NCI-H1048 (cell line): ENCODE measurements around the gene EFNA4.

ENCODE experiments used
- DNase-seq: peaks from one replicate; lab custom pipeline; 2025; lab: John Stamatoyannopoulos, UW

Gene EFNA4

DNA sequence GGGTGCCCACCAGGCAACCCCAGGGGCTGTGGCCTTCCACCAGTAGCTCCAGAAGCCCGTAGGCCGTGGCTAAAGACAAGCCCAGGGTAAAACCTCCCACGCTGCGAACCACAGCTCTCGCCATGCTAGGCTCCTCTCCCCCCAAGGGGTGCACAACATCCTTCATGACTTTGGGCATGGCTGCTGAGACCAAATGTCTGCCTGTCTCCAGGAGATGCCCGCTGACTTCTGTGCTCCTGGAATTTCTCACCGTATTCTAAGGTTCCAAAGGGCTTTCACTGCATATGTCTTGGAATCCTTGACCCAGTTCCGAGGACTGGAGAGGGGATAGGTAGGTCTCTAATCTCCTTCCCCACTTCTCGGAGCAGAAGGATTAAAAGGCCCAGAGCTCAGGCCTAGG, 30.0 kb upstream of the EFNA4 start, which contains the start of the genes DCST1 and DCST2:
DCST1 (plus strand) TSS at position 301 of the 400 bp plus-strand sequence. CDS start 213 bp downstream, outside the sequence.
DCST2 (minus strand) TSS at position 258 of the 400 bp plus-strand sequence; CDS start at position 178, 80 bp downstream.
- DNase-seq: no peak

DNA sequence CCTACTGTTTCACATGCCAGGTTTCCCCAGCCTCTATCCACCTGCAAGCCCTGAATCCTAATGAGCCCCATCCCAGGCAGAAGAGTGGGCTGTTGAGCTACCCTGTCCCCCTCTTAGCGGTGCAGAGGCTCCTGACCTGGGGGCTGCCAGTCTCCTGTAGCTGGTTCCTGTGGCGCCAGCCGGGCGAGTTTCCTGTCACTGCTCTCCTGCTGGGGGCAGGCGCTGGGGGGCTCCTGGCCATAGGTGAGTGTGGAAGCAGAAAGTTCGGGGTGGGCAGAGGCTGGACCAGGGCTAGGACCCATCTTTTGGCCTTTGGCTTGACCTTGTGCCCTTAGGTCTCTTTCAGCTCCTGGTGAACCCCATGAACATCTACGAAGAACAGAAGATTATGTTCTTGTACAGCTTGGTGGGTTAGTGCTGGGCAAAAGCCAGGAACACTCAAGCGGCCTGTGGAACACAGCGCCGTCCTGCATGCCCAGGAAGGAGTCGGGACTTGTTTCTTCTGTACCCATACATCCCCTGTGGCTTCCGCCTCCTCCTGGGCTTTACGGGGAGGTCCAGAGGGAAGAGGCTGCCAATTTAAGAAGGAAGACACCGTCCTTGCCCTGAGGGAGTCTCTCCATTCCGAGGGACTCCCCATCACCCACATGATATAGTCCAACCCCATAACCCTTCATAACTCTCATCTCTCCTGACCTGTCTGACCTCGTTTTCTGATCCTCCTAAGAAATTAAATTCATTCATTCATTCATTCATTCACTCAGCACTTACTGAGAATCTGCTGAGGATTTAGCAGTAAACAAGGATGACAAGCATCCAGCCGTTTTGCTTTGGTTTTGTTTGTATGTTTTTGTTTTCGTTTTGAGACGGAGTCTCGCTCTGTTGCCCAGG, 29.0 kb upstream of the EFNA4 start:
- DNase-seq: no peak

DNA sequence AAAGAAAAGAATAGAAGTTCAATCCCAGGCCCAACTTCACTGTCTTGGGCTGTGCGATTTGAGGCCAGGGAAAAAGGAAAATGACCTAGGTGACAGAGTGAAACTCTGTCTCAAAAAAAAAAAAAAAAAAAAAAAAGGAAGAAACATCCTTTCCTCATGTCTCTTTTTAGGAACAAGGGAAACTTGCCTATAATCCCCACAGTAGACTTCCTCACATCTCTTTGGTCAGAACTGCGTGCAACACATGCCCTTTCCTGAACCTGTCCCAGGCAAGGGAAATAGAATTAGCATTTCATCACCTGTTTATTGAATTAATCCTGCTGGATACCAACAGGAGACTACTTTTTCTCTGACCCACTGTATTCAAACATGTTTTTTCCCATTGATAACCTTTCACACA, 27.6 kb upstream of the EFNA4 start:
- no peak for DNase-seq

DNA sequence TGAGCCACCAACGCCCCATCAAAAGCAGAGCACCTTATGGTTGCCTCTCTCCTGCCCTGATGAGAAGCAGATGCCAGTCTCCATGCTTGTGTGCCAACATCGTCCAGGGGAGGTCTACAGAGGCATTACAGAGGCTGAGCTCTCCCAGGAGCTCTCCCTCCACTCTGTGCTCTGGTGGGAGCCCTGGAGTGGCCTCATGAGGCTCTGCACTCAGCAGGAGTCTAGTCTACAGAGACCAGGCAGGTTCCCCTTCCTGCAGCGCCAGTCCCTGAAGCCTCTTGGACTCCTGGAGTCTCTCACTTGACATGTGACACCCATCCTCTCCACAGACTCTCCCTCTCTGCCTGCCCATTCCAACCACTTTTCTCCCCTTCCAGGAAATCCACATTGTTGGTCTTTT, 26.5 kb upstream of the EFNA4 start:
- DNase-seq: no peak

DNA sequence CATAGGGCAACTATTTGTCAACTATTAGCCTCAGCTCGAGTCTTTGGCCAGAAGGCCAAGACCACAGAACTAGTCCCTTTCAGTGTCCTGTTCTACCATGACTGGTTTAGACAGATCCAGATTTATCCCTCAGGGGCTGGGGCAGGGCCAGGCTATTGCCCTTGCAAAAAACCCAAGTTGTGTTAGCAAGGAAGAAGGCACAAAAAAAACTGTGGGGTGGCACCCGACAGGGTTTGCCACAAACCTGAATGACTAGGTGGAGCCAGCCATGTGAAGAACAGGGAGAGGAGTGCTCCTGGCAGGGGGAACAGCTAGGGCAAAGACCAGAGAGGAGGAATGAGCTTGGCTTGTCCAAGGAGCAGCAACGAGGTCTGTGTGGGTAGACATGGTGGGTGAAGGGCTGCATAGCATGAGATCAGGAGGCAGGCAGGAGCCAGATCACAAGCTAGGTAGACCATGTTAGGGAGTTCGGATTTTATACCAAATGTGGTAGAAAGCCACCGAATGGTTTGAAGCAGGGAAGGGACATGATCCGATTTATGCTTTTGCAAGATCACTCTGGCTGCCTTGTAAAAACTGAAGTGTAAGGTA, 25.6 kb upstream of the EFNA4 start:
- DNase-seq: no peak

DNA sequence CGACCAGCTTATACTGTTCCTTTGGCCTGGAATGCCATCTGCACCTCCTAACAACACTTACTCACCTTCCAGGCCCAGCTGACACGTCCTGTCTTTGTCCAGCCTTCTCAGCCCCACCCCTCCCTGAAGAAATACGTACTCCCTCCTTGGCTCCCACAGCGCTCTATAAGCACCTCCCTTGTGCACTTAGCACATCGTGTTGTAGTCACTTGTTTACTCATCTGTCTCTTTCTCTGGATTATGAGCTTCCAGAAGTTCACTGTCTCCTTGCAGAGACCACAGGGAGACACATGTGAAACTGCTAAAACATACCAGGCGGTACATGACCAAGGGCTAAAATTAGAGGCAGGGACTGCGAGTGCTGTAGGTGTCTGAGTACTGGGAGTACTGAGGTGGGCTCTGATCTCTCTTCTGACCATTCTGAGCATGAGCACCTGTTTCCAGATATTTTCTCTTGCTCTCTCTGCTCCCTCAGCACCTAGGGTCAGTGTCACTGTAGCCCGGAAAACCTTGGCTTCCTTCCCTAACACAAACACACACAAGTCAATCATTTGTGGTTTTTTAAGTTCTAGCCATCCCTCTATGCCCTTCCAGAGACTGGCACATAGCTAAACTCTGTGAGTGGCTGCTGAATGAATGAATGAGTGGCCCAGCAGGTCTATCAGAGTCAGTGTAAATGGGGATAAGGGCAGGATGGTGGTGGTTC, 24.8 kb upstream of the EFNA4 start:
- DNase-seq: no peak

DNA sequence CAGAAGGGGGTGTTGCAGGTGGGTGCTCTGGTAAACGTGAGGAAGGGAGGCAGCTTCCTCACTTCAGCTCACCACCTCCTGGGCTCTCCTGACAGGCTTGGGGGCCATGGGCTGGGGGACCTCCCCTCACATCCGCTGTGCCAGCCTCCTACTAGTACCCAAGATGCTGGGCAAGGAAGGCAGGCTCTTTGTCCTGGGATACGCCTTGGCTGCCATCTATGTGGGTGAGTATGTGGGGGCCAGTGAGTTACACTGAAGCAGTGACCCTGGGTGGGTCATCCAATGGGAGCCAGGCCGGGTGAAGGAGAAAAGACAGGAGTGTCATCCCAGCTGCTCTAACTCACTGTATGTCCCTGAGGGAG, 24.3 kb upstream of the EFNA4 start:
- DNase-seq: no peak

DNA sequence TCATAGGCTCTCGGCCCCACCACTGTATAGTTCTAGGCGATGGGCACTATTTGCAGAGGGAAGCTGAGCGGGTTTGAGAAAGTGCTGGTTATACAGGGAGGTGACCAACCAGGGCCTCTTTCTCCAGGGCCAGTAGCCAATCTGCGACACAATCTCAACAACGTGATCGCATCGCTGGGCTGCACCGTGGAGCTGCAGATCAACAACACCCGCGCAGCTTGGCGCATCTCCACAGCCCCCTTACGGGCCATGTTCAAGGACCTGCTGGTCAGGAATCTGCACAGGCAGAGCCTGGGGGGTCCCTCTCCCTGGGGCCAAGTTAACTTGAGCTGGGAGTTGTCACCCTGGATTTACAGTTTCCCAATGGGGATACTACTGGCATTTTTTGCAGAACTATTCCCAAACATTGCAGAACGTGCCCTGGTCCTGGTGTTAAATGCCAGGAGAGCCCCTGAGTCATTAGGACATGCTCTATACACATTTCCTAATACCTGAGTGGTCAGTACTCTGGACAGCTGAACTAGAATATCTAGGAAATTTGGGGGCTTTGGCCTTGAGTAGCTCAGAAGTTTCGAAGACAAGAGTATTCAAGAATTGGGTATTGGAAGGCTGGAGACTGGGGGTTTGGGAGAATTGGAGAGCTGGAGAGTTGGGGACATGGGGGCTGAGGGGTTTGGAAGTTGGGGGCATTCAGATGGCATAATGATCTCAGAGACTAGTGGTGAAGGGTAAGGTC, 23.0 kb upstream of the EFNA4 start:
- DNase-seq: no peak

DNA sequence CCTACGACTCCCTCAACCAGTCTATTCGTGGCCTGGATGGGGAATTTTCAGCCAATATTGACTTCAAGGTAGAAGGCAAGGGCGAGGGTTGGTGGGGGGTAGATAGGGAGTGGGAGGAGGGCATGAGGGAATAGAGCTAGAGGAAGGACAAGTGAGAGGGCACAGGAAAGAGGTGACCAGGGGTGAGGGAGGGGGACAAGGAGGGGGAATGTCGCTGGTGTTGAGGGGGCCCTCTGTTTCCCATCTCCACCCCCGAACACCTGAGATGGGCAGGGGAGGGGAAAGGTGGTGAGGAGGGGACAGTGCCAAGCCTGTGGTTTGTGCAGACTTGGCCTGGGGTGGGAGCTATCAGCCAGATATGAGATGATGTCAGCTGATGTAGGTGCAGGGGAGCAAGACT, 20.8 kb upstream of the EFNA4 start:
- no peak for DNase-seq

DNA sequence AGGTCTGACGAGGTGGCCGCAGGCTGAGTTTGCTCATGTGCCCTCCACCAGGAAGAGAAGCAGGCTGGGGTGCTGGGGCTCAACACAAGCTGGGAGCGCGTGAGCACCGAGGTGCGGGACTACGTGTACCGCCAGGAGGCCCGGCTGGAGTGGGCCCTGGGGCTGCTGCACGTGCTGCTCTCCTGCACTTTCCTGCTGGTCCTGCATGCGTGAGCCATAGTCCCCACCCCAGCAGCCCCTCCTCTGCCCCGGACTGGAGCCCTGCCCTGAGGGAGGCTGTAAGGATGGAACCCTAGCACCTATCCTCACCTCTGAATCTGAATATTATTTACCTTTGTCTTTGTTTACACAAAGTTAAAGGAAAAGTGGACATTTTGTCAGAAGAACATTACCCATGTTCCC, 20.2 kb upstream of the EFNA4 start:
- no peak for DNase-seq

DNA sequence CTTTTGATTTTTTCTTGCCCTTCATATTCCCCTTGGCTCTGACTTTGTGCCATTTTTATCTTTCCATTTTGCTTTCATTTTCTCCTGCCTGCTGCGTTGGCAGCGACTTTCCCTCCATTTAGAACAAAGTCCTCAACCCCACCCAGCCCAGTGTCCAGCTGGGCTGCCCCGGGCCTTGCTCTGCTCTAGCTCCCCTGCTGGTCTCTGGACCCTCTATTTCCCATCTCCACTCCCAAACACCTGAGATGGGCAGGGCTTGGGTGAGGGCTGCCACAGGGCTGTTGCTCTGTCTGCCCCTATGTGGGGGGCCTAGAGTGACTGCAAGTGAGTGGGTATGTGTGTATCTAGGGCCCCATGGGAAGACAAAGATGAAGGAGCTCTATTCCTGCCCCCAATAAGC, 19.7 kb upstream of the EFNA4 start:
- DNase-seq: no peak

DNA sequence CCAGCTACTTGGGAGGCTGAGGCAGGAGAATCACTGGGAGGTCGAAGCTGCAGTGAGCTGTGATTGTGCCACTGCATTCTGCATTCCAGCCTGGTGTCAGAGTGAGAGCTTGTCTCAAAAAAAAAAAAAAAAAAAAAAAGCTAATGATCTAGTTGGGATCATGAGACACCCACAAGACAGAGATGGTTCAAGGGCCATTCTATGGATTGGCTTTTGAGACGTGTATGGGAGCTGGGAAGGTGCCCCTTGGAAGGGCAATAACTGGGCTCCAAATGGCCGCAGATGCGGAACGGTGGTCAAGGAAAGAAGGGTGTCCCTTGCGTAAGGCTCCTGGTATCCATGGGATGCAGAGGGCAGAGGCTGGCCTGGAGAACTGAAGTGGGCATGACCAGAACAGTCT, 19.2 kb upstream of the EFNA4 start:
- DNase-seq: no peak

DNA sequence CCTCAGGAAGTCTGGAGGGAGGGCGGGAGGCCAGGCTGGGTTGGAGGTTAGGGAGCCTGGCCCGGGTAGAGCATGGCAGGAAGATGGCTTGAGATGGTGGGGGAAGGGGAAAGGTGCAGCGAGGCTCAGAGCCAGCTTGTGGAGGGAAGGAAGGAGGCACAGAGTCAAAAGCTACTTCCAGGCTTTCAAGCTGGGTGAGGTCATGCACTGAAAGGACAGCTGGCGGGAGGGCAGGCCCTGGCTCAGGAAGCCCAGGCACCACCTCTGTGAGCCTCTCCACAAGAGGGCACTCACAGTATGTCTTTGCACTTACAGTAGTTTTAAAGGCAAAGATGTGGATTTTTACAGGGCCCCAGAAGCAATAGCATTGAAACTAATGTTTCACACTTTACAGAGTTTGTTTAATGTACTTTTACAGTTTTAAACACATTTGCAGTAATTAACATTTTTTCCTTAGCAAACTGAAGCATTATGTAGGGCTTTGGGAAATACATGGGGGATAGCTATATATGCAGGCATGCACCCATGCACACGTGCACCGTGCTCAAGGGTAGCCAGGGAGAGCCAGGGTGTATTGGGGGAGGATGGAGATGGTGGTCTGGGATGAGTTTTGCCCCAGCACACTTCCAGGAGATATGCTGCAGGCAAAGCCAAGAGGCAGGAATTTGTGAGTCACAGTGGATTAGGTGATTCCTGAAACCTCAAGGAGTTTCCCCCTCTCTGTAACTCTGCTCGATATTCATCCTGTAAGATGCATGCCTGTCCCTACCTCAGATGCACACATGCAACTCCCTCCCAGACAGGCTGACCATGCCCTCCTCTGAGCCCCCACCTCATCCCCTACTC, 18.5 kb upstream of the EFNA4 start:
- DNase-seq: no peak

DNA sequence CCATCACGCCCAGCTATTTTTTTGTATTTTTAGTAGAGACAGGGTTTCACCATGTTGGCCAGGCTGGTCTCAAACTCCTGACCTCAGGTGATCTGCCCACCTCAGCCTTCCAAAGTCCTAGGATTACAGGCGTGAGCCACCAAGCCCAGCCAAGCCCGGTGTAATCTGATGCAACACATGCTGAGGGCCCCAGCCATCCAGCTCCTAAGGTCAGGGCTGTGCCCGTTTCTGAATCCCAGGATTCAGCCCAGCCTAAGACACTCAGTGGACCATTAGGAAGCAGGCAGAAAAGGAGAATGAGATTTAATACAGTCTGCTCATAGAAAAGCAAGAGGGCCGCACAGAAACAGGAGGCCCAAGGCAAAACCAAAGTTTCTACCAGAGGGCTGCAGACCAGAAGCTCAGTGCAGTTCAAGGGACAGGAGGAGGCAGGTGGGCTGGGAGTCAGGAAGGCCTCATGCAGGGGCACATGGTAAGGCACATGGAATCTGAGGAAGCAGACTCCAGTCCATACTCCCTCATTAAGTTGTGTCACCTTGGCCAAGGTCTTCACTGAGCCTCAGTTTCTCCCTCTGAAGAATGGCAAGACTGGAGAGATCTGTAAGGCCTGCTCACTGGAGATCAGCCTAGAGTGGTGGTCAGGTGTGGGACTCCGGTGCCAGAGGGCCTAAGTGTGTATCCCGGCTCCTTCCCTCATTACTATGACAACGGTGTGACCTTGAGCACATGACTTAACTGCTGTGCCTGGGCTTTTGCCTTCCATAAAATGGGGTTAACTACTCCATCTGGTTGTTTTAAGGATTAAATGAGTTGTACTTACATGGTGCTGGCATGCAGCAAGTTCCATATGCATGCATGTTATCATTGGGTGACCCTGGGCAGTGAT, 14.8 kb upstream of the EFNA4 start:
- DNase-seq: no peak

DNA sequence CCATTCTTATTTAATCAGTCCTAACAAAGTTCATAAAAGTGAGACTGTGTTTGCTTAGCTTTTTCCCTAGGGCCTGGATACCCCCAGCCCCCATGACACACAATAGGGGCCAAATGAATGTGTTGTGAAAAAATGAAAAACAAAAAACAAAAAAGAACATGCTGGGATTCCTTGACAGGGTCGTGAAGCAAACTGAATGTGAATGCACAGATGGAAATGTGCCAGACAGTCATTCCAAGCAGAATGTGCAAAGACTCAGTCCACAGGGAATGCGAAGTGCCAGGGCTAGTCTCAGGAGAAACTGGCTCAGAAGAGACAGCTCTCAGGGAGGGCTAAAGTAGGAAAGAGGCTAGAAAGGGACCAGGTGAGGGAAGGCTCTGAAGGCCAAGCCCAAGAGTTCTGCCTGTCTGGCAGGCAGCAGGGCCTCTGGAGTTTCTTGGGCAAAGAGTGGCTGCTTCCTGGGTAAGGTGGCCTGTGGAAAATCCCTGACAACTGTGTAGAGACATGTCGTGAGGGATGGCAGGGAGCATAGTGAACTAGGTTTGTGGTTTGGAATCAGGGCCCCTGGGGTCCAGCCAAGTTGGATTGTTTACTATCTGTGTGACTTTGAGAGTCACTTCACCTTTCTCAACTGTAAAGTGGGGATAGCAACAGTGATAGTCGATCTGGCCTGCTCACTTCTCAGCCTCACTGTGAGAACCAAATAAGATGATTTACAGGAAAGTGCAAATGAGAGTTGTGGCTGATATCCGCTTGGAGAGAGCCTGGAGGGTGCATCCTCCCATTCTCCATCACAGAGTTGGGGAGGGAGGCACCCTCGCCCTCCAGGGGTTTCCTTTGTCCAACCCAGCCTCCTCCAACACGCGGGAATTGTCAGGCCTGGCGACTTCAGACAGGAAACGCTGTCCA, 13.6 kb upstream of the EFNA4 start:
- DNase-seq: no peak

DNA sequence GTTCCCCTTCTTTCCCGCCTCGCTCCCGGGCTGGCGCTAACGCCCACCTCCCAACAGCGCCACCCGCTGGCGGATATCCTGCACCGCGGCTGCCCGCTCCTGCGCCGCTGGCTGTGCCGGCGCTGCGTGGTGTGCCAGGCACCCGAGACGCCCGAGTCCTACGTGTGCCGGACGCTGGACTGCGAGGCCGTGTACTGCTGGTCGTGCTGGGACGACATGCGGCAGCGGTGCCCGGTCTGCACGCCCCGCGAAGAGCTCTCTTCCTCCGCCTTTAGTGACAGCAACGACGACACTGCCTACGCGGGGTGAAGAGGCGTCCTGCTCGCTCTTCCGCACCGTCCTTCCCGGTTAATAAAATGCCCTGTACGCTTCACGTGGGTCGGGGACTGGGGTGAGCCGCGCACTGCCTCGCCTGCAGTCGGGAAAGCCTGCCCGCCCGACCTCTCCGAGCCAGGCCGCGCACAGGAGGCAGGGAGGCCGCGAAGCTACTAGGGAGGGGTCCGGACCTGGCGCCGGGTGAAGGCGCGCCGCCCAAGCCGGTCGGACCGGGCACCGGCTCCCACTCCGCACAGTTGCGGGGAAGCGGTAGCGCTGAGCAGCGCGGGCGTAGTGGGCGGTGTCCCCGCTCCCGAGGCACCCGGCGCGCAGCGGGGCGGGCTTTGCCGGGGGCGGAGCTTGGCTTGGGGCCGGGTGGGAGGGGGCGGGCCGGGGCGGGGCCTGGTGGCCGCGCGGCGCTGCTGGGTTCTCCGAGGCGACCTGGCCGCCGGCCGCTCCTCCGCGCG, 12.8 kb upstream of the EFNA4 start, which contains the start of gene ADAM15:
ADAM15 (plus strand) TSS at position 757 of the 782 bp plus-strand sequence. CDS start 71 bp downstream, outside the sequence.
- DNase-seq: peak; percentile 92

DNA sequence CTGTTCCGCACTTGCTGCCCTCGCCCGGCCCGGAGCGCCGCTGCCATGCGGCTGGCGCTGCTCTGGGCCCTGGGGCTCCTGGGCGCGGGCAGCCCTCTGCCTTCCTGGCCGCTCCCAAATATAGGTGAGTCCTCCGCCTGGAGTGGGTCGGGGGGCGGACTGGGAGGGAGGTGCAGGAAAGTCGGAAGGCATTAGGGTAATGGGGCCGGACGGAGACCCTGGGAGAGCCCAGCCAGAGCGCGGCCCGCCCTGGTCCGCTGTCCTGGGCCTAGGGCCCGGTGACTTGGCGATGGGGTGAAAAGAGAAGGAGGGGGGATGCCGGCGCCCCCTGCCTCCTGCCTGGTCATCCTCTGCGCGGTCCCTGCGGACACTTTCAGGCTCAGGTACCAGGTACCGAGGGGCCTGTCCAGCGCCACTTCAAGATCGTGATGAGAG, 12.2 kb upstream of the EFNA4 start:
- DNase-seq: no peak

DNA sequence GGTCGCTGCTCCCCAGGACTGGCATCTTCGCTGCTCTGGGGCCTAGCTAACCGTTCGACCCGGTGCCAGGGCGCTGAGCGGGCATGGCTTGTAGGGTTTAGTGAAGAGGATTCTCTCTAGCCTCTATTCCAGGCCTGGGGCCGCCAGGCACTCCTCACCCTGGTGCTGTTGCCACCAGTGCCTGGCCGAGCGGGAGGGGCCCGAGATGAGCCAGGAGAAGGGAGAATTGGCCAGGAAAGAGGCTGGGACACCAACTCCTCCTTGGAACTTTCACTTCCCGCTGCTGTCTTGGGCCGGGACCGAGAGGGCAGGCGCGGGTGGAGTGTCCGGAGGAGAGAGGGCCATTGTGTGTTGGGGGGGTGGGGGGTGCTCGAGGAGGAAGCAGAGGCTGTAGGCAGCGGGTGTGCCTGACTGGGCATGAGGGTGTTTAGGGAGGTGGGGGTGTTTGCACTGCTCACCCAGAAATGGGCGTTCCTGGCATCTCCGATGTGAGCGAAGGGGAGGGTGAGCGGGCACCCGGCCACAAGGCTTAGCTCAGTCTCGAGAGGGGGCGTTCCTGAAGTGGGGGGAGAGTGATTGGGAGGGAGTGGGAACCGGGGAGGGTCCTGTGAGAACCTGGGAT, 11.7 kb upstream of the EFNA4 start:
- DNase-seq: no peak
